GM19328 (cell line): ENCODE results near the gene BSND.

Source experiments
- ATAC-seq: cut with Tn5 transposase; IDR thresholded peaks from one replicate; pipeline ENCODE4 v1.9.1; 2021; ENCODE audit warnings: mild to moderate bottlenecking, moderate library complexity; ENCODE audit not compliant: unreplicated experiment

Gene BSND

GRCh38 chr1:55044617-55045397 is 46.1 kb downstream of the BSND start:
- no peak for ATAC-seq

- ATAC-seq = no peak
Observed at GRCh38 chr1:55045430-55045829, 46.7 kb downstream of the BSND start.

DNA sequence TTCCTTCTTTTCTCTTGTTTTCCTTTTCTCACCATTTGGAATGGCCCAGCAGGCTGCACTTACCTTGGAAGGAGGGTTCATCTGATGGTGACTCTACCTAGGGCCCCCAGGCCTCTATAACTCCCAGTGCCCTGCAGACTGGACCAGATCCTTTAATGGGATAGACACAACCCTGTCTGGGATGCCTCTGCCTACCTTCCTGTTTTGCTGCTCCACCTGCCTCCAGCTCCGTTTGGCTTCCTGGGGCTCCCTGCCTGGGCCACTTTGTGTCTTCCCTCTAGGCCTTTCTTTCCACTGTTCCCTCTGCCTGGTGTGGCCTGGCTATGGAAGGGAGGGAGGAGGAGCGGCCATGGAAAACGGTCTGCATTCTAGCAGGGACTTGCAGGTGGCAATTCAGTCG is 48.1 kb downstream of the BSND start:
- ATAC-seq = no peak

DNA sequence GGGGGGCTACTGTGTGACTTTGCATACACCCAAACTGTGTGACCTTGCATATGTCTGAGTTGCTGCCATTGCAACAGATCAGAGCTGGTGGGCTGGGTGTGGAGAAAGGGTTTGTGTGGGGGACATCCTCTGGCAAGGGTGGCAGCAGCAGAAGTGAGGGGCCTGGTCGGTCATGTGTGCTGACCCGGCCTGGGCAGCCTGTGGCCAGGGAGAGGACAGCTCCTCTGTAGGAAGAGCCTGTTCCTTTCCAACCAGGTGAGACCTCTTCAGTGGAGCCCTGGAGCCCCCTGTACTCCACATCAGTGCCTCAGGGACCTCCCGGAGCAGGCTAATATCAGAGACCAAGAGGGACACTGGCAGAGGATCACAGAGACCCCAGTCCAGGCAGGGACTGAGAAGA is 48.9 kb downstream of the BSND start:
- no peak for ATAC-seq

GRCh38 chr1:55048453-55049270 is 49.9 kb downstream of the BSND start:
- no peak for ATAC-seq

DNA sequence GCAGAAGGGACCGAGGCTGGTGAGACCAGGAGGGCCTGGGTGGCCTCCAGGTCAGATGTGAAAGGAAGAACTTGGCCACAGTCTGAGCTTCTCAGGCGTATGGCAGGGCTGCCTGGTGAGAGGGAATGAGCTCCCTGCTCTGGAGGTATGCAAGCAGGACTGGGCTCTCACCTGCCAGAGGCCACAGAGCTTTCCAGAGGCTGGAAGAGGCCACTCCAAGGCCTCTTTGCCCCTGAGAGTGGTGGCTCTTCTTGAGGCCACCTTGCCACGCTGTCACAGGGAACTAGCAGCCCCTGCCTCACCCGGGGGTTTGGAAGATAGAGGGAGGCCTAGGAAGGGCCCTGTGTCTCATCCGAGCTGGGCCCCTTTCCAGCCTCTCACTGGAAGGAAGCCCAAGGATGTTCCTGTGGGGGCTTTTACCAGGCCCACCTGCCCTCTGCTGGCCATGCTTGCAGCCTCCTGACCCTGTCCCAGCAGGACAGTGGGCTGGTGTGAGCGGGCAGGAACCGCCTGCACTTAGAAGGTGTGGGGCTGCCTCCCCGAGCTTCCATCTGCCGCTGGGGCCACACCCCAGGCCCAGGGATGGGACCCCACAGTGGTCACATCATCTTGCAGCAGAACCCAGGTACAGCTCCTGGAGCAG is 50.7 kb downstream of the BSND start:
- ATAC-seq = no peak

DNA sequence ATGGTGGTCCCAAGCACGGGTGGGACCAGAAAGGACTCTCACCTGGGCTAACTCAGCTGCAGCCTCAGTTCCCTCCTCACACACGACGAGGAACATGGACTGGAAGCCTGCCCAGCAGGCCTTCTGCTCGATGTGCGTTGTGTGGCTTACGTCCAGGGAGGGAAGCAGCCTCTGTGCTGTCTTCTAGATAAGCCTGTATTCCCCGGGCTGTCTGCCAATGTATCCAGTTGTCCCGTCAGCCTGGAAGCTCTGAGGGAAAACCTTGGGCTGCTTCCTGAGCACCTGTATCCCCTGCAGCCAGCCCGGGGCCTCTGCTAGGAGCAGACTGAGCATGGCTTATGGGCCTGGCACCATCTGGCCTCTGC is 51.2 kb downstream of the BSND start:
- no peak for ATAC-seq

DNA sequence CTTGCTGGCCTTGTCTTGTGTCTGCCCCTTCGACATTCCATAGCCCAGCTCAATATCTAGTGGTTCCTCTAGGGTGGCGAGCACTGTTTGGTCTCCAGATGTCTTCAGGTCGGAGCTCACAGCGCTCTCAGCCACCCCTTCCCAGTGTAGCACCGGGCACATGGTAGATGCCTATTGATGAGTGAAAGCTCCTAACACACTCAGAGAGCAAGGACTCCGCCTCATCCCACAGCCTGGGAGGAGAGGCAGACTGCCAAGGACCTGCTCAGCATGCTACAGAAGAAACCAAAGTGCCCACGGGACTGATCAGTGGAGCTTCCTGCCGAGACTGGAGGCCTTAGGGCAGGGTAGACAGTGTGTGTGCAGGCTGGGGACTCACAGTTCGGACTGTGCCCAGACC is 51.5 kb downstream of the BSND start:
- ATAC-seq = no peak

- no peak for ATAC-seq
Observed at GRCh38 chr1:55051169-55051568, 52.4 kb downstream of the BSND start.

GRCh38 chr1:55051621-55052020 is 52.9 kb downstream of the BSND start:
- no peak for ATAC-seq

DNA sequence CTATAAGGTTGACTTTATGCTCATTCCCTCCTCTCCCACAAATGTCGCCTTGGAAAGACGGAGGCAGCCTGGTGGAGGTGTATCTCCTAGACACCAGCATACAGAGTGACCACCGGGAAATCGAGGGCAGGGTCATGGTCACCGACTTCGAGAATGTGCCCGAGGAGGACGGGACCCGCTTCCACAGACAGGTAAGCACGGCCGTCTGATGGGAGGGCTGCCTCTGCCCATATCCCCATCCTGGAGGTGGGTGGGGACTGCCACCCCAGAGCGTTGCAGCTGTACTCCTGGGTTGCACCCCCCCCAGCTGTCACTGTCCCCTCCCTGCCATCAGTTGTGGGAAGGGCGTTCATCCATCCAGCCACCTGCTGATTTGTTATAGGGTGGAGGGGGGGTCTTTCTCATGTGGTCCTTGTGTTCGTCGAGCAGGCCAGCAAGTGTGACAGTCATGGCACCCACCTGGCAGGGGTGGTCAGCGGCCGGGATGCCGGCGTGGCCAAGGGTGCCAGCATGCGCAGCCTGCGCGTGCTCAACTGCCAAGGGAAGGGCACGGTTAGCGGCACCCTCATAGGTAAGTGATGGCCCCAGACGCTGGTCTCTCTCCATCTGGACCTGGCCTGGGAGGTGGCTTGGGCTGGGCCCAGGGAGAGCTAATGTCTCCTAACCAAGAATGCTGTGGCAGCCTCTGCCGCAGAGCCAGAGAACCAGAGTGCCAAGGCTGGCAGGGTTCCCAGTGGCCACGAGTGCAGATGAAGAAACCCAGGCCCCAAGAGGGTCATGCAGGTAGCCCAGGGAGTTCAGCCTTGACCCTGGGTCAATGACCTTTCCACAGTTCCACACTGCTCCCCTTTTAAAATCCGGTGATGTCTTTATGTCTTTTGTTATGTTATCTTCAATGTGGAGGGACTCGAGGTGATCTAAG is 53.7 kb downstream of the BSND start:
- ATAC-seq = no peak

DNA sequence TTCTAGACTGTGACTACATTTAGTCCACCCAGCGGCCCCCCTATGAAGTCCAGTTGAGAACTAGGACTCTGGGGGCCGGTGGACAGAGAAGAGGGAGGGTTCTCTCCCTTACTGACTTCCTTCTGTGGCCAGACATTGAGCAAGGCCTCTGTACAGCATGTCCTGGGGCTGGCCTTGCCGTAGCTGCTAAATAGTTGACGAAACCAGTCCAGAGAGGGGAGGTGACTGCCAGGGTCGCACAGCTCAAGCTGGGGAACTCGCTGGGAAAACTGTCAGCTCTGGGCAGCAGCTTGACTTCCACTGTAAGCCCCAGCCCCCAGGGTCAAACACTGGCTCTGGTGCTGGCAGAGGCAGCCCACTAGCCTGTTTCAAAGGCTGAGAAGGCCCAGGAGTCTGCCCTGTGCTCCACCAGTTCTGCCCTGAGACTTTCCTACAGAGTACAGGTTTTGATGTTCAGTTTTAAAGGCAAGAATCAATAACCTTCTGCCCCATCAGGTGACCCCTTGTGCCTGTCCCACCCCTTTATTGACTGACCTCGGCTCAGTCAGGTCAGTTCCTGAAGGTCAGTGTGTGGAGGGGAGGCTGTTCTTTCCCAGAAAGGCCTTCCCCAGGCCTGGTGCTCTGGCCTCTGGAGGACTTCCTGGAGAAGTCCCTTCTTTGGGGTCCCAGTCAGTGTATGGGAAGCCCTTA is 54.7 kb downstream of the BSND start:
- no peak for ATAC-seq

DNA sequence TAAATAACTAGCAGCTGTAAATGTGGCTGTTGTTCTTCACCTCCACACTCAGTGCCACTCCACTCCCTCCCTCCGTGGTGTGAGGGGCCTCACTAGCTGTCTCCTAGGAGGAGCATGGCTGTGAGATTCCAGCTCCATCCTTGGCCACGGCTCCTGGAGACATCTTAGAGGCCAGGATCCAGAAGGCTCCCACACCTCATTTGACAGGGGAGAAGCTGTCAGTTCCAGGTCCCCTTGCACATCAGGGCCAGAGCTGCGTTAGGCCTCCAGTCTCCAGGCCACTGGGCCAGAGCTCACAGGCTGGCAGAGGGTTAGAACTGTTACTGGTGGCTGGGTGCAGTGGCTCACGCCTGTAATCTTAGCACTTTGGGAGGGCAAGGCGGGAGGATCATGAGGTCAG is 55.7 kb downstream of the BSND start:
- ATAC-seq = no peak

DNA sequence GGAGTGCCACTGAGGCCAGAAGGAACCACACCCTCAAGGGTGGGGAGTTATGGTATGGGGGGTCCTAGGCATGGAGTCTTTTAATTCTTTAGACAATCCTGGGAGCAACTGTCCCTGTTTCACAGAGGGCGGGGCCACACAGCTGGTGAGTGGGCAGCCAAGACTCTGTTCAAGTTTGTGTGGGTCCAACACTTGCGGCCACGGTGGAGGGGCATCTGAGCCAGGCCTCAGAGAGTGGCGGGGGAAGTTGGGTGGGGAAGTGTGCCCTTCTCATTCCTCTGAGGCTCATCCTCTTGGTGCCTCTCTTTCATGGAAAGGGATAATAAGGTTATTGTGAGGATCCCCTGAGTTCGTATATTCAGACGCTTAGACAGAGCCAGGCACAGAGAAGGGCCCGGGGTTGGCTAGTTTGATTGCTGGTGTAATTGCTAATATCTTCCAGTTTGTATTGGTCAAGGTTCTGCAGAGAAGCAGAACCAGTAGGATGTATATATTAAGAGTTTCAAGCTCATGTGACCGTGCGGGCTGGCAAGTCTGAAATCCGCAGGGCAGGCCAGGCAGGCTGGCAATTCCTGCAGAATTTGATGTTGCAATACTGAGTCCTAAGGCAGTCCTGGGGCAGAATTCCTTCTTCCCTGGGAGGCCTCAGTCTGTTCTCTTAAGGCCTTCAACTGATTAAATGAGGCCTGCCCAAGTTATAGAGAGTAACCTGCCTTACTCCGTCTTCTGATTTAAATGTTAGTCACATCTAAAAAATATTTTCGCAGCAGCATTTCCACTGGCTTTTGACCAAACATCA is 56.5 kb downstream of the BSND start:
- no peak for ATAC-seq

DNA sequence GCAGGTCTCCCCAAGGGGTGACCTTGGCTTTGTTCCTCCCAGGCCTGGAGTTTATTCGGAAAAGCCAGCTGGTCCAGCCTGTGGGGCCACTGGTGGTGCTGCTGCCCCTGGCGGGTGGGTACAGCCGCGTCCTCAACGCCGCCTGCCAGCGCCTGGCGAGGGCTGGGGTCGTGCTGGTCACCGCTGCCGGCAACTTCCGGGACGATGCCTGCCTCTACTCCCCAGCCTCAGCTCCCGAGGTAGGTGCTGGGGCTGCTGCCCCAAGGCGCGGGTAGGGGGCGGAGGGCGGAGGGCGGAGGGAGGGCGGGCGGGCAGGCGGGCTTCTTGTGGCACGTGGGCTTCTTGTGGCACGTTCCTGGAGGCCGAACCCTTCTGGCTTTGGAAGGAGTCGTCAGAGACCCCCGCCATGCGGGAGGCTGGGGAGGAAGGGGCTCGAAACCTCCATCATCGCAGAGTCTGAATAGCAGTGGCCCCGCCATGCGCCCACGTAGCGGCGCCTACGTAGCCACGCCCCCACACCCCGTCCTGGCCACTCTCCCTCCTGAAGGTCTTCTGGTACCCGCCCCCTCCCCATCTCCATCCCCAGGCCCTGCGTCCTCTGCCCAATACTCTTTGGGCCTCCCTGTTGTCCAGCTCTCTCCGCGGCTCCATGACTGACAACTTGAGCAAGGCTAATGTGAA is 57.4 kb downstream of the BSND start:
- no peak for ATAC-seq

DNA sequence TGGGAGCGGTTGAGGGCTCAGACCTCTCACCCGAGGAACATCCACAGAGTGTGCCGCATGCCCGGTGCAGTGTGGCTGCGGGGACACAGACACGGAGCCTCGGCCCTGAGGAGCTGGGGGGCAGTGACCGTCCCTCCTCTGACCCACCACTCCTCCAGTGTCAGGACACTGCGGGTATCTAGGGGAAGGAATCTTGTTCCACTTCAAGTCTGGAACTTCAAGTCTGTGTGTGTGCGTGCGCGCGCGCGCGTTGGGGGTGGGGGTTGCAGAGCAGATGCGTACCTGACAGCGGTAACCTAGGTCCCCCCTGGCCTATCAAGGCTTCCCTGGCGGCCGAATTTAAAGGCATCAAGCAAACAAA is 57.9 kb downstream of the BSND start:
- no peak for ATAC-seq

DNA sequence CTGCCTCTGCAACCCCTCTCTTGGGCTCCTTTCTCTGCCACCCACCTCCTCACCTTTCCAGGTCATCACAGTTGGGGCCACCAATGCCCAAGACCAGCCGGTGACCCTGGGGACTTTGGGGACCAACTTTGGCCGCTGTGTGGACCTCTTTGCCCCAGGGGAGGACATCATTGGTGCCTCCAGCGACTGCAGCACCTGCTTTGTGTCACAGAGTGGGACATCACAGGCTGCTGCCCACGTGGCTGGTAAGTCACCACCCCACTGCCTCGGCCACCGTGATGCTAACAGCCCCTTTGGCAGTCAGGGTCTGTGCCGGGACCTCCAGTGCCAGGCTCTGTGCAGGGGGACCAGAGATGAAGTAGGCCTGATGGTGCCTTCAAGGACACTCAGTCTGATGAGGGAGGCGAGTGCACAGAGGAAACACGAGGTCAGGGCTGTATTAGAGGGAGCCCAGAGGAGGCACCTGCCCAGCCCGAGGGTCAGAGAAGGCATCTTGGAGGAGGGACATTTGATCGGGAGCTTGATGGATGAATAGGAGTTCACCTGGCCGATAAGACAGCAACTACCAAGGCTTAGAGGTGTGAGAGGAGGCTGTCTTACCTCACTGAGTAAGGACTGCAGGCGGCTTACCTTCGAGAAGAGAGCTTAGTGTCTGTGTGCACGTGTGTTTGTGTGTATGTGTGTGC is 58.7 kb downstream of the BSND start:
- ATAC-seq = no peak

GRCh38 chr1:55057956-55058298 is 59.2 kb downstream of the BSND start:
- no peak for ATAC-seq
